ENCODE measurements around the gene CKLF. TPM values are rescaled to one million over a fixed set of nuclear protein-coding genes. Genes with fewer than 3 reads are reported as not detected.

The CKLF gene
- total RNA-seq, 3 donors from 2014 or later, result 26.9 to 42.0 (median 29.1) TPM

GRCh38 chr16:66525396-66526180 is 26.8 kb upstream of the CKLF start:
- Histone ChIP-seq H3K36me3 (ENCODE audit: low read depth) (no peaks in the 10 kb centered on the region), H3K4me3 (no peak overlapping the region), H3K9me3 (no peaks in the 10 kb centered on the region), H3K4me1 (ENCODE audit: low read depth) (no peaks in the 10 kb centered on the region)
- intact Hi-C loops (cut with DNase I, micrococcal nuclease), result no loop called here
- ATAC-seq (no peak), DNase-seq (no peak)
- no peak for TF ChIP-seq CTCF (IDR thresholded peaks at IDR 0.05)

- H3K4me1 ChIP-seq (ENCODE audit: low read depth), result no peaks in the 10 kb centered on the region
- H3K36me3 ChIP-seq (ENCODE audit: low read depth), result no peaks in the 10 kb centered on the region
- no peaks in the 10 kb centered on the region for H3K9me3 ChIP-seq
- intact Hi-C loops (cut with DNase I, micrococcal nuclease), result no loop called here
- no peak for DNase-seq
- no peak for ATAC-seq
- H3K4me3 ChIP-seq, result no peak overlapping the region
- no peak for TF ChIP-seq CTCF (IDR thresholded peaks at IDR 0.05)
These were observed 24.1 kb upstream of the CKLF start for GRCh38 chr16:66528294-66528693.

- no peaks in the 10 kb centered on the region for H3K9me3 ChIP-seq
- DNase-seq (no peak), ATAC-seq (no peak)
- intact Hi-C loops (cut with DNase I, micrococcal nuclease), result no loop called here
- no peak overlapping the region for H3K4me3 ChIP-seq
- no peaks in the 10 kb centered on the region for H3K36me3 ChIP-seq (ENCODE audit: low read depth)
- no peaks in the 10 kb centered on the region for H3K4me1 ChIP-seq (ENCODE audit: low read depth)
- TF ChIP-seq CTCF (IDR thresholded peaks at IDR 0.05), result no peak
These were observed 22.9 kb upstream of the CKLF start for GRCh38 chr16:66529475-66529874.

GRCh38 chr16:66534376-66534799 is 18.0 kb upstream of the CKLF start:
- Histone ChIP-seq H3K4me1 (ENCODE audit: low read depth) (no peaks in the 10 kb centered on the region), H3K9me3 (no peaks in the 10 kb centered on the region), H3K4me3 (no peak overlapping the region), H3K36me3 (ENCODE audit: low read depth) (no peaks in the 10 kb centered on the region)
- no peak for TF ChIP-seq CTCF (IDR thresholded peaks at IDR 0.05)
- intact Hi-C loops (cut with DNase I, micrococcal nuclease), result no loop called here
- ATAC-seq (no peak), DNase-seq (no peak)

- ATAC-seq (no peak), DNase-seq (no peak)
- no peak for TF ChIP-seq CTCF (IDR thresholded peaks at IDR 0.05)
- intact Hi-C loops (cut with DNase I, micrococcal nuclease), result no loop called here
- Histone ChIP-seq H3K36me3 (ENCODE audit: low read depth) (no peaks in the 10 kb centered on the region), H3K4me1 (ENCODE audit: low read depth) (no peaks in the 10 kb centered on the region), H3K9me3 (no peaks in the 10 kb centered on the region), H3K4me3 (no peak overlapping the region)
These were observed 15.9 kb upstream of the CKLF start for GRCh38 chr16:66536525-66536924.

Measured in mucosa of descending colon (tissue), 3 donors.